HG03064 (cell line): ENCODE data around the gene SCN5A.
A peak's percentile ranks its signal among the peaks of the same experiment; 100 is the strongest.

Experiments
- ATAC-seq: cut with Tn5 transposase; IDR thresholded peaks from one replicate; pipeline ENCODE4 v1.9.1; 2021; ENCODE audit warnings: low read depth; ENCODE audit not compliant: unreplicated experiment

Gene SCN5A

DNA sequence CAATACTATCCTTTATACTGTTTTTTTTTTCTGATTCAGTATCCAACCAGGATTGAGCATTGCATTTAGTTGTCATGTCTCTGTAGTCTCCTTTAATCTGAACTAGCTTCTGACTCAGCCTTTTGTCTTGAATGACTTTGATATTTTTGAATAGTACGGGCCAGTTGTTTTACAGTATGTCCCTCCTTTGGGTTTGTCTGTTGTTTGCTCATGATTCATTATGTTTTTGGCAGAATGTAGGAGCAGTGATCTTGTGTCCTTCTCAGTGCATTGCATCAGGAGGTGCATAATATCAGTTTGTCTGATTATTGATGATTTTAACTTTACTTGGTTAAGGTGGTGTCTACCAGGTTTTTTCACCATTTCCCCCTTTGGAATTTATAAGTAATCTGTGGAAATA is 132.8 kb downstream of the SCN5A start:
- no peak for ATAC-seq

DNA sequence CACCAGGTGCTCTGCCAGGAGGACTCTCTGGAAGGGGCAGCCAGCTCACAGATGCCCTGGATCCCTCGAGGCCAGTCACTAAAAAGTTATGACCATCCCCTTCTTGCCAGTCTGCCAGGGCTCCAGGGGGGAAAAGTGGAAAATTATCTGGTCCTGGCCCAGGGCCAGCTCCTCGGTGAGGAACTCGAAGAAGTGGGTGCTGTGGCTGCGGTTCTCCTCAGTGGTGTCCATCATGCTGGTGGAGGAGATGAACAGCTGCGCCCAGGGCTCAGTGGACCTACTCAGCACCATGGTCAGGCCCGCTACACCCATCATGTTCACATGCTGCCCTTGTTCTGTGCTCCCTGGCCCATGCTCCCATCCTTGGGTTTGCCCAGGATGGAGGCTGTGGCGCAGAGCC is 134.1 kb downstream of the SCN5A start:
- no peak for ATAC-seq

DNA sequence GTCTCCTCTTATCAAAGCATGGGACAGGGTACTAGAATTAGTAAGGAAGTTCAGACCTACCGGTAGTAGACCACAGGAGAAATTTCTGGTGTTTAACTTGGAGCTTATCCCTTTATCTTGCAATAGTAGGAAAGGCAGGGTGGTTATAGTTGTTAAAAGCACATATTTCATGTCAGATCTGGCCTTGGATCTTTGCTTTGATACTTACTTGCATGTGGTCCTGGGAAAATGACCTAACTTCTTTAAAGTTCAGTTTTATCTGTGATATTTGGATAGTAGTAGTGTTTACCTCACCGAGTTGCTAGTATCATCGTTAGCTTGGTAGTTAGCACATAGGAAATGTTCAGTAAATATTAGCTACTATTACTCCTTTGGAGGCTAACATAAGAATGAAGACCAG is 137.9 kb downstream of the SCN5A start:
- no peak for ATAC-seq

DNA sequence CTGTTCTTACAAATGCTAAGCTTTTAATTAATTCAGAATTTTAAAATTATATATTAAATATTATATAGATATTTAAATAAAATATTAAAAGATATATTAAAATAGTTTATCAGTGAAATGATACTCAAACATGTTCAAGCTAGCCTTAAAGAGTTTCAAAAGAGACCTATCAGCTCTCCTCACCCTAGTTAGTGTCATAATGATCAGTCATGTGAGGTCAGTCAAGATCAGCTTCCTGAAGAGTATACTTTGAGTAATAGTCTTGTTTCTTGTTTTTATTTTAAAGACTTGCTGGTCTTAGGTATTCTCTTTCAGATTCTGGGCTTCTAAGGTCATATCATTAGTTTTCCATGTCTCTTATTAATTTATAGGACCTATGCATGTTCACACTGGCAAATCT is 138.9 kb downstream of the SCN5A start:
- no peak for ATAC-seq

DNA sequence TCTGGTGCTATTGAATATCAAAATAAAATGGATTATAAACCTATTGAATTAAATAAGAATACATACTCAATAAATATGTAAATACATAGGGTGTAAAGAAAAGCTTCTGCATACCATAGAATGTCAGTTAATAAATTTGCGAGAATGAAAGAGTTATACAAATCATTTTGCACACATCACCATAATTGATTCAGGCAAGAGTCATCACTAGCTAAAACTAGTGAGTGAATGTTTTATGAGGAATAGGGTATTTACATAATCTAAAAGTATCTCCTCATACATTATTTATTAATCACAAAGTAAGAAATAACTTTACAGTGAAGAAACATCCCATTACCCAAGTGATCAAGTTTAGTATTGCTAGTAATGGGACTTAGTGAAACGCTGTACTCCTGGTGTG is 139.8 kb downstream of the SCN5A start:
- no peak for ATAC-seq

DNA sequence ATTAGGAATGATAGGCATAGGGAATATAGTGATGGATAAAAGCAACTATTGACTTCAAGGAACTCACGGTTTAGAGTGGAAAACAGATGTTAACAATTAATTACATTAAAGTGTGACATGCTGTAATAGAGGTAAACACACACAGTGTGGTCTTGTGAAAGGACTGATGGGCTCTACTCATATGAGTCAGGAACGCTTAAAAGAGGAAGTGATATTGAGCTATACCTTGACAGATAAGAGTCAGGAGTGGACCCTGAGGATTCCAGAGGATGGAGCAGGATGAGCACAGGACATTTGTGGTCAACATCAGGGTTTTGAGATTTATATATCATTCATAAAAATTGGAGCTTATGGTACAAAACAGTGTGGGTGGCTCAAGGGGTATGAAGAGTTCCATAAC is 142.4 kb downstream of the SCN5A start:
- ATAC-seq = peak; percentile 94

DNA sequence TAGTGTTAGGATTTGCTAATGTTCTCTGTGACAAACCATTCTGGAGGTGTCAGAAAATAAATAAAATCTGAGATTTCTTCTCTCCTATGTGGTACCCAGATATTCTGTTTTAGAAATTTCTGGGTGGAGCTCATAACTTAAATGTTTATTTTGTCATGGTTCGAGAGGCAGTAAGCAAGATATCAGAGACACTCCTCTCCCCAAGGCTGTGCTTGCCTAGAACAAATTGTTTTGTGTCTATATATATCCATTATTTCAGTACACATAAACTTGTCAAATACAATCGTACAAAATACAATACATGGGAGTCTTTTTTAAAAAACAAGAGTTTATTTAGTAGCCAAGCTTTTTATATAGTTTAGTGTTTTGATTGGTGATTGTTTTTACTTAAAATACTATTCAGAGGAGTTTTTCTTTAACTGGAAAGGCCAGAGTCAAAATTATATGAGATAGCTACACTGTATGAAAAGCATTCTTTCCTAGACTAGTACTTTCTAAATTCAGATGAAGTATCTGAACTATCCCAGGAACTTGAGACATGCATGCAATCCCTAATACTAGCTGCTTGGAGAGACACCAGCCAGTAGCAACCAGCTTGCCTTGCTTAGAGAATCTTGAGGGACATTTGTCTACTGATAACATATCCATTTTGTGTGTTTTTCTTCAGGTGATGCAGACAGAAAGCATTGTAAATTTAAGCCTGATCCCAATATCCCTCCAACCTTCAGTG is 148.6 kb downstream of the SCN5A start:
- ATAC-seq = no peak
